Memory B cell (primary cell): ENCODE data around the gene TACSTD2.
"Not testable (repeated sequence)": the region's sequence is repeated elsewhere in the genome, so short reads cannot be mapped to it uniquely, and the experiment has no call there.

Source experiments
- ATAC-seq: fragments of 150-1000 bp; cut with Tn5 transposase; 2 replicates; pipeline ENCODE4 v1.10.0; 2021; ENCODE audit warnings: low read depth, mild to moderate bottlenecking, moderate library complexity
- DNase-seq, 2 donors: peaks; one replicate each; pipeline ENCODE4 v3.0.0; 2022; ENCODE audit warnings: low spot score in 2 of 2
- H3K27ac Mint-ChIP-seq: one replicate; pipeline ENCODE4 v1.8.0; 2022; ENCODE audit warnings: mild to moderate bottlenecking, moderate library complexity, mixed read lengths
- H3K27me3 Mint-ChIP-seq: one replicate; pipeline ENCODE4 v1.8.0; 2022; ENCODE audit warnings: mixed read lengths
- H3K36me3 Mint-ChIP-seq: one replicate; pipeline ENCODE4 v1.8.0; 2022; ENCODE audit warnings: mild to moderate bottlenecking, mixed read lengths
- H3K4me1 Mint-ChIP-seq: one replicate; pipeline ENCODE4 v1.8.0; 2022; ENCODE audit warnings: mixed read lengths
- H3K4me3 Mint-ChIP-seq: one replicate; pipeline ENCODE4 v1.8.0; 2022; ENCODE audit warnings: mild to moderate bottlenecking, moderate library complexity, mixed read lengths
- H3K9me3 Mint-ChIP-seq: one replicate; pipeline ENCODE4 v1.8.0; 2022; ENCODE audit warnings: mixed read lengths

Gene TACSTD2, protein sequence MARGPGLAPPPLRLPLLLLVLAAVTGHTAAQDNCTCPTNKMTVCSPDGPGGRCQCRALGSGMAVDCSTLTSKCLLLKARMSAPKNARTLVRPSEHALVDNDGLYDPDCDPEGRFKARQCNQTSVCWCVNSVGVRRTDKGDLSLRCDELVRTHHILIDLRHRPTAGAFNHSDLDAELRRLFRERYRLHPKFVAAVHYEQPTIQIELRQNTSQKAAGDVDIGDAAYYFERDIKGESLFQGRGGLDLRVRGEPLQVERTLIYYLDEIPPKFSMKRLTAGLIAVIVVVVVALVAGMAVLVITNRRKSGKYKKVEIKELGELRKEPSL

DNA sequence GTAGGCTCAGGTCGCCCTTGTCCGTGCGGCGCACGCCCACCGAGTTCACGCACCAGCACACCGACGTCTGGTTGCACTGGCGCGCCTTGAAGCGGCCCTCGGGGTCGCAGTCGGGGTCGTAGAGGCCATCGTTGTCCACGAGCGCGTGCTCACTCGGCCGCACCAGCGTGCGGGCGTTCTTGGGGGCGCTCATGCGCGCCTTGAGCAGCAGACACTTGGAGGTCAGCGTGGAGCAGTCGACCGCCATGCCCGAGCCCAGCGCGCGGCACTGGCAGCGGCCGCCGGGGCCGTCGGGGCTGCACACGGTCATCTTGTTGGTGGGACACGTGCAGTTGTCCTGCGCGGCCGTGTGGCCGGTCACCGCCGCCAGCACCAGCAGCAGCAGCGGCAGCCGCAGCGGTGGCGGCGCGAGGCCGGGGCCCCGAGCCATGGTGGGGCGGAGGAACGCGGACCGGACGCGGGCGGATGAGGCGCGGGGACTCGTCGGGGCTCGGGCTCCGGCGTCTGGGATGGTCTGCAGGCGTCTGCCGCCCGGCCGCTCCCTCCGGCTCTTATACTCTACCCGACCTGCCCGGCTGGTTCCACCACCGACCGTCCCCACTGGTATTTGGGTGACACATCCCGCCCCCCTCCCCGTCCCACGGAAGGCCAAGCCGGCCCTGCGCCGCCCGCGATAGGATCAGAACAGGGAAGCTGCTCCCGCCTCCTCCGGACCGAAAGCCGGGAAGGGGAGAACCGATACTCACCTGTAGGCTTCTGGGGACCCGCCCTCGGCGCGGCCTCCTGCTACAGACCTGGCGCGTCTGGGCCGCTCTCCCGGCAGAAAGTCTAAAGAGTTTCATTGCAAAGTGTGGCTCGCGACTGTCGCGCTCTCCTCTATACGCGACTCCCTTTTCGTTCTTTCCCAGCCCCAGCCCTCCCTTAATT lies at the start of gene TACSTD2:
Gene TACSTD2 (minus strand): TSS at position 526 of the 927 bp plus-strand sequence. CDS start 96 bp downstream, at position 430.
- Mint-ChIP-seq H3K27me3 (peaks cover 21% of the 10 kb centered on the region), H3K27ac (no peak within 1 kb of the TSS), H3K9me3 (peaks cover 1% of the 10 kb centered on the region), H3K4me3 (peak within 1 kb of the TSS; percentile 81), H3K4me1 (peaks cover 11% of the 10 kb centered on the region), H3K36me3 (peaks cover 3% of the 10 kb centered on the region)
- no peak for ATAC-seq
- DNase-seq = peak in 1 of 2 donors; percentile 12

DNA sequence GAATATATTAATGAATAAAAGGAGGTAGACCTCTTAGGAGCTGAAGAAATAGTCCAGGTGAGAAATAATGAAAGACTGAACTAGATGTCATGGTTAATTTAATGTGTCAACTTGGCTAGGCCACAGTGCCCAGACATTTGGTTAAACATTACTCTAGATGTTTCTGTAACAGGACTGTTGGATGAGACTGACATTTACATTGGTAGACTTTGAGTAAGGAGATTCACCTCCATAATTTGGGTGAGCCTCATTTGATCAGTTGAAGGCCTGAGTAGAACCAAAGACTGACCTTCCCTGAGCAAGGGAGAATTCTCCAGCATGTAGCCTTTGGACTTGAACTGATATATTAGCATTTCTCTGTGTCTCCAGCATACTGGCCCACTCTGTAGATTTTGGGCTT lies 49.2 kb upstream of the TACSTD2 start:
- DNase-seq (no peak), ATAC-seq (no peak)
- no peaks in the 10 kb centered on the region for H3K36me3 Mint-ChIP-seq

DNA sequence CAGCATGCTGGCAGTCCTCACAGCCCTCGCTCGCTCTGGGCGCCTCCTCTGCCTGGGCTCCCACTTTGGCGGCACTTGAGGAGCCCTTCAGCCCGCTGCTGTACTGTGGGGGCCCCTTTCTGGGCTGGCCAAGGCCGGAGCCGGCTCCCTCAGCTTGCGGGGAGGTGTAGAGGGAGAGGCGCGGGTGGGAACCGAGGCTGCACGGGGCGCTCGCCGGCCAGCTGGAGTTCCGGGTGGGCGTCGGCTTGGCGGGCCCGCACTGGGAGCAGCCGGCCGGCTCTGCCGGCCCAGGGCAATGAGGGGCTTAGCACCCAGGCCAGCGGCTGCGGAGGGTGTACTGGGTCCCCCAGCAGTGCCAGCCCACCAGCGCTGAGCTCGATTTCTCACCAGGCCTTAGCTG lies 46.2 kb upstream of the TACSTD2 start:
- not testable (repeated sequence) for DNase-seq, H3K9me3 Mint-ChIP-seq, ATAC-seq, H3K36me3 Mint-ChIP-seq, H3K27ac Mint-ChIP-seq, H3K4me1 Mint-ChIP-seq, H3K4me3 Mint-ChIP-seq
- peaks cover 12% of the 10 kb centered on the region for H3K27me3 Mint-ChIP-seq

More for the DNA sequence above, 49.2 kb upstream of the TACSTD2 start:
- H3K9me3 Mint-ChIP-seq = no peaks in the 10 kb centered on the region
- no peak overlapping the region for H3K27ac Mint-ChIP-seq
- no peaks in the 10 kb centered on the region for H3K4me1 Mint-ChIP-seq
- peaks cover 12% of the 10 kb centered on the region for H3K27me3 Mint-ChIP-seq
- no peak overlapping the region for H3K4me3 Mint-ChIP-seq

DNA sequence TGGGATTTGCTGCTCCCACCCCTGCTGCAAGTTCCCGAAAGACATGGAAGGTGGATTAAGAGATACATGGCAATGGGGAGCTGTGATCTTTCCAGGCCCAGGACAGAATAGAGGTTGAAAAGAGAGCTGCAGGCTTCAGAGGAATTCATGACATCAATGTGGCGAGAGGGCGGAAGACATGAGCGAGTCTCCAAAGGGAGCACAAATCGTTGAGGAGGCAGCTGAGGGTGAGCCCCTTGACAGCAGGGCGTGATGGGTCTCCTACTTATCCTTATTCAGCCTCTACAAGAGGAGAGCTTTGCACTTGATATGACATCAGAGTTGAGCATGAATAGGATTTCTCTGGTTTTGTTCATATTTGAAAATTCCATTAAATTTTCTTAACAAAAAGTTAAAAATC lies 45.5 kb upstream of the TACSTD2 start:
- Mint-ChIP-seq H3K27me3 (peaks cover 16% of the 10 kb centered on the region), H3K4me3 (no peak overlapping the region), H3K9me3 (no peaks in the 10 kb centered on the region), H3K27ac (no peak overlapping the region), H3K4me1 (no peaks in the 10 kb centered on the region), H3K36me3 (no peaks in the 10 kb centered on the region)
- no peak for ATAC-seq
- DNase-seq = no peak

DNA sequence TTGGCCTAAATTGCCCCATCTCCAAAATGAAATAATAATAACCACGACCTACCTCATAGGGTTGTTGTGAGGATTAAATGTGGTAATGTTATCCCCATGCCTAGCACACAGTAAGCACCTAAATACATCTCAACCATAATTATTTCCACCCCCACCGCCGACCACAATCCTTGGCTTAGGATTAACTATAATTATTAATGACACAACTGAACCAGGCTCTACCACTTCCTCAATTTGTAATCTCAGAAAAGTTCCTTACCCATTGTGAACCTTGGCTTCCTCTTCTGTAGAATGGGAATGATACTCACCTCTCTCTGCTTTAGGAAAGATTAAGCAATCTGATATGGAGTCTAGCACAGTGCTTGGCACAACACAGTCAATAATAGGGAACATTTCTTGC lies 44.3 kb upstream of the TACSTD2 start:
- no peak for ATAC-seq
- H3K27me3 Mint-ChIP-seq = peaks cover 20% of the 10 kb centered on the region
- H3K27ac Mint-ChIP-seq = no peak overlapping the region
- DNase-seq = no peak
- H3K9me3 Mint-ChIP-seq = no peaks in the 10 kb centered on the region
- H3K36me3 Mint-ChIP-seq = no peaks in the 10 kb centered on the region
- no peaks in the 10 kb centered on the region for H3K4me1 Mint-ChIP-seq
- H3K4me3 Mint-ChIP-seq = no peak overlapping the region

DNA sequence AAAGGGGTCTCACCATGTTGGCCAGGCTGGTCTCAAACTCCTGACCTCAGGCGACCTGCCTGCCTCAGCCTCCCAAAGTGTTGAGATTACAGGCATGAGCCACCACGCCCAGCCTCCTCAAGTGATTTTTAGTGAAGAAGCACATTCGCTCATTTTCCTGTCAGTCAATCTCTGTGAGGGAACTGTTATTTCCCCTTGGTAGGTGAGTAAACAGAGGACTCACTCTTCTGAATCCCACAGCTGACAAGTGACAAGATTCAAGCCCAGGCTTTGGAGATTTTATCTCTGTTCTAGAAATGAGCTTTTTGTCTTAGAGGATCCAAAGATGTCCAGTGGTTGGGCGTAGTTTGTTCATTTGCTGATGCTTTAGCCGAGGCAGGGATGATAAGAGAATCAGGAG lies 43.9 kb upstream of the TACSTD2 start:
- no peaks in the 10 kb centered on the region for H3K9me3 Mint-ChIP-seq
- peaks cover 22% of the 10 kb centered on the region for H3K27me3 Mint-ChIP-seq
- ATAC-seq (no peak), DNase-seq (no peak)
- H3K4me1 Mint-ChIP-seq = no peaks in the 10 kb centered on the region
- H3K4me3 Mint-ChIP-seq = no peak overlapping the region
- no peak overlapping the region for H3K27ac Mint-ChIP-seq
- no peaks in the 10 kb centered on the region for H3K36me3 Mint-ChIP-seq

DNA sequence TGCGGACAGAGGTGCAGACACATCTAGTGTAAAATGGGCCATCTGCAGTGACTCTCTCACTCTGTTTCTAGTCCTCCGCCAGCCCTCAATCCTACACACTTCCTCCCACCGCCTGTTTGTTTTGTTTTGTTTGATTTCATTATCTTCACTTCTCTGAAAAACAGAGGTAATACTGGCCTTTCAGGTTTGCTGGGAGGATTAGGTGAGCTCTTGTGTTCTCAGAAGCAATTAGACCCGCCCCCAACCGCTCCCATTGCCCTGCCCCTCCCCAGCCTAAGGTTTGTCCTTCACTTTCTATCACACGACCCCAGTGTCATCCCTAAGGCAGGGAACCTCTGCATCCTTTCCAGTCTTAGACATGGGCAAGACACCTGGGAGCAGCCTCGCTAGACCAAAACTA lies 43.2 kb upstream of the TACSTD2 start:
- H3K4me3 Mint-ChIP-seq = no peak overlapping the region
- no peak for DNase-seq
- peaks cover 19% of the 10 kb centered on the region for H3K27me3 Mint-ChIP-seq
- no peak for ATAC-seq
- H3K36me3 Mint-ChIP-seq = no peaks in the 10 kb centered on the region
- no peaks in the 10 kb centered on the region for H3K4me1 Mint-ChIP-seq
- no peak overlapping the region for H3K27ac Mint-ChIP-seq
- H3K9me3 Mint-ChIP-seq = no peaks in the 10 kb centered on the region

DNA sequence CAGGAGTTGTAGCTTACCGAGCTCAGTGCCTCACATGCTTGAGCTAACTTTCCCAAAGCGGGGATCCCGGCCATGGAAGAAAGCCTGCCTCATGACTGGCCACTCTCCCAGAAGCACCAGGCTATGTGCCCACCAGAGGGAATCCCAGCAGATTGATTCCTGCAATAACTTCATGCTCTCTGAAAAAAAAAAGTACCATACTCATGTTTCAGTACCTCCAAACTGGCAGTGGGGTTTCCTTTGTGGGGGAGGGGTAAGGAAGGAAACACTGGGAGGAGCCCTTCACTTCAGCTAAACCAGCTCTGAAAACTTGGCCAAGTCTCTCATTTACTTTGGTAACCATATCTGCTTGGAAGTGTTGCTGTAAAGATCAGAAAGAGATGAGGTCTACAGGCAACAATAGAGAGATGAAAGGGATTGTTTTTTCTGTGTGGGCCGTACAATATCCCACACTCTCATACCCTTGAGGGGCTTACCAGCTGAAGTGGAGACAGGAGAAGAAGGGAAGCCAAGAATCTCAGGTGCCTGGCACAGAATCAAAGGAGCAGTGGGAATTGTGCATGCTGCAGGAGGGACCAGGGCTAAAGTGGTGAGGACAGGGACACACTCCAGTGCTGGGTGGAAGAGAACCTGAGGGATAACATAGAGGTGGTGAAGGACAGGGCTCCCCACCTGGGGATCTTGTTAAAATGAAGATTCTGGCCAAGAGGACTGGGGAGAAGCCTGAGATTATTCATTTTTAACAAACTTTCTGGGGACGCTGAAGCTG lies 42.4 kb upstream of the TACSTD2 start:
- H3K4me3 Mint-ChIP-seq = no peak overlapping the region
- DNase-seq (no peak), ATAC-seq (no peak)
- H3K36me3 Mint-ChIP-seq = no peaks in the 10 kb centered on the region
- H3K4me1 Mint-ChIP-seq = no peaks in the 10 kb centered on the region
- H3K27ac Mint-ChIP-seq = no peak overlapping the region
- no peaks in the 10 kb centered on the region for H3K9me3 Mint-ChIP-seq
- peaks cover 17% of the 10 kb centered on the region for H3K27me3 Mint-ChIP-seq

DNA sequence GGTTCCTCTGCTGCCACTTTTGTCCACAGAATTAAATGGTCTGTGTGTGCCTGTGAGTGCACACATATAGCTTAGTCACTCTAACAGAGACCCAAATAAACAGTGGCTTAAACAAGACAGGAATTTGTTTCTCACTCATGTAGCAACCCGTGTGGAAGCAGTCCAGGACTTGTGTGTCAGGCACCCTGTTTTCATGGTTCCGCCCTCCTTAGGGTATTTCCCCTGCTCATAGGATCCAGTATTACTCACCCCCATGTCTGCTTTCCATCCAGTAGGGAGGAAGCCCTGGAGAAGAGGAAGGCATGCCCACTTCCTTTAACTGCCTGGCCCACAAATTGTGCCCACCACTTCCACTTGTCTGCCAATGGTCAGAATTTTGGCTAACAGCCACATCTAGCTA lies 41.3 kb upstream of the TACSTD2 start:
- H3K36me3 Mint-ChIP-seq = no peaks in the 10 kb centered on the region
- H3K27me3 Mint-ChIP-seq = peaks cover 20% of the 10 kb centered on the region
- no peak overlapping the region for H3K4me3 Mint-ChIP-seq
- H3K27ac Mint-ChIP-seq = no peak overlapping the region
- H3K4me1 Mint-ChIP-seq = no peaks in the 10 kb centered on the region
- ATAC-seq = no peak
- no peak for DNase-seq
- no peaks in the 10 kb centered on the region for H3K9me3 Mint-ChIP-seq

DNA sequence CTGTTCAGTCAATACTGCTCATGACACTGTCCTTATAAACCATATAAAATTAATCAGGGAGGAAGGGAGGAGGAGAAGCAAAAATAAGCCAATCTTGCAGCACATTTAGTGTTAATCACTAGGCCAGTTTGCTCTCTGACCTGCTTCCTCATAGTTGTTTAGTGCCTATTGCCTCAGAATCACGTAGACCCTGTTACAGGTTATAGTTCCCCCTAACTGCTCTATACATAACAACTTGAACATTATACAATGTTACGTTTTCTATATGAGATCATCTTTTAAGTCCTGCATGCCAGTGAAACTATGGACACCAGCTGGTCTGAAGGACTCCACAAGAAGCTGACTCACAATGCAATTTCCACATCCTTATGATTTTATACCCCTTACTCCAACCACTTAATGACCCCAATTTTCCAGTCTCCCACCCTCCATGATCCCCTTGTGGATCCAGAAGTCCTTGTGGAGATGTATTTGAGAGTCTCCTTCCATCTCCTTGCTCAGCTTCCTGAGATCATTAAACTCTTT lies 34.9 kb upstream of the TACSTD2 start:
- no peak overlapping the region for H3K4me3 Mint-ChIP-seq
- DNase-seq = no peak
- no peaks in the 10 kb centered on the region for H3K36me3 Mint-ChIP-seq
- peaks cover 29% of the 10 kb centered on the region for H3K27me3 Mint-ChIP-seq
- H3K4me1 Mint-ChIP-seq = no peaks in the 10 kb centered on the region
- no peak overlapping the region for H3K27ac Mint-ChIP-seq
- H3K9me3 Mint-ChIP-seq = peaks cover 2% of the 10 kb centered on the region
- no peak for ATAC-seq

DNA sequence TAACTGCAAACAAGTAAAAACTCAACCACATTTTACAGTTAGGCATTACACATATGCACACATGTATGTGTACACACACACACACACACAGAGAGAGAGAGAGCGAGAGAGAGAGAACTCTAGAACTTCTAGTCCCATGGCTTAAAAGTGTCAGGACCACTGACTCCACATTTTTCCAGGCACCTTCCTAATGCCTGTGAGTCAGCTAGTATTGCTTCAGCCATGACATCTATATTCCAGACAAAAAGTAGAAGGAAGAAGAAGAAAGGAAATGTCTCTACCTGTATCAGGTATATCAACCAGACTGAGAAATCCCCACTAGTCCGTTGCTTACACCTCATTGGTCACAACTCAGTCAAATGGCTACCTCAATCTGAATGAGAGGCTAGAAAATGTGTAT lies 31.9 kb upstream of the TACSTD2 start:
- Mint-ChIP-seq H3K9me3 (peaks cover 16% of the 10 kb centered on the region), H3K27ac (no peak overlapping the region), H3K27me3 (peaks cover 32% of the 10 kb centered on the region), H3K4me3 (no peak overlapping the region), H3K36me3 (peaks cover 4% of the 10 kb centered on the region), H3K4me1 (no peaks in the 10 kb centered on the region)
- DNase-seq = no peak
- ATAC-seq = no peak

DNA sequence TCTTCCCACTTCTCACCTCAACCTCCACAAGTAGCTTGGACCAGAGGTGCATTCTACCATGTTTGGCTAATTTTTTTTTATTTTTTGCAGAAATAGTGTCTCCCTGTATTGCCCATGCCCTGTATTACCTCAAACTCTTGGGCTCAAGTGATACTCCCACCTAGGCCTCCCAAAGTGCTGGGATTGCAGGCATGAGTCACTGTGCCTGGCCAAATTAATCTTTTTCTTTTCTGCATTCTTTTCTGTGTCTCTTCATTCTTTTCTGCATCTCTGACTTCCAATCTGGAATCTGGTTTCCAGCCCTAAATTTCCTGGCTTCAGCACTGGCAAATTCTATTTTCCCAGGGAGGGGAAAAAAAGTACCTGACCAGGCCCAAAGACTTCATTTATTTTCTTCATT lies 31.2 kb upstream of the TACSTD2 start:
- H3K27ac Mint-ChIP-seq = no peak overlapping the region
- no peak overlapping the region for H3K4me3 Mint-ChIP-seq
- H3K36me3 Mint-ChIP-seq = peaks cover 4% of the 10 kb centered on the region
- H3K9me3 Mint-ChIP-seq = peaks cover 17% of the 10 kb centered on the region
- ATAC-seq = no peak
- no peaks in the 10 kb centered on the region for H3K4me1 Mint-ChIP-seq
- DNase-seq = no peak
- peaks cover 31% of the 10 kb centered on the region for H3K27me3 Mint-ChIP-seq

DNA sequence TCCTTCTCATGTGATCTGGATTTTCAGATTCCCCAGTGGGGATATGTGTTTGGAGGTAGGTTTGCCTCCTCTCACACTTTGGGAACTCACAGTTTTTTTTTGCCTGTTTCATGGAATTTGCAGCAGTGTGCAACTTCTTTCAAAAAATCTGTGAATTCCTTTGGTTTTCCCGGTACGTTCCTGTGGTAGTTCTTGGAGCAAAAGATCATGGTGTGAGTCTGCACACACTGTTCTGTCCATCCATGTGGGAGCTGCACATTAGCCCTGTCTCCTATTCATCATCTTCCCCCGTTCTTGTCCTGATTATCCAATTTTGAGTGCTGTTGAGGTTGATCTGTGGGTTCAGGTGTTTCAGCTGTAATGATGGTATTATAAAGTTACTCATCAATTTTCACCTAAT lies 30.3 kb upstream of the TACSTD2 start:
- no peaks in the 10 kb centered on the region for H3K4me1 Mint-ChIP-seq

DNA sequence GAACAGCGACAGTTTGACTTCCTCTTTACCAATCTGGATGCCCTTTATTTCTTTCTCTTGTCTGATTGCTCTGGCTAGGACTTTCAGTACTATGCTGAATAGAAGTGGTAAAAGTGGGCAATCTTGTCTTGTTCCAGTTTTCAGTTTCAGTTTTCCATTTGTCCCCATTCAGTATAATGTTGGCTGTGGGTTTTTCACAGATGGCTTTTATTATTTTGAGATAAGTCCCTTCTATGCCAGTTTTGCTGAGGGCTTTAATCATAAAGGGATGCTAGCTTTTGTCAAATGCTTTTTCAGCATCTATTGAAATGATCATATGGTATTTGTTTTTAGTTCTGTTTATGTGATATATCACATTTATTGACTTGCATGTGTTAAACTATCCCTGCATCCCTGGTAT lies 24.9 kb upstream of the TACSTD2 start:
- H3K27ac Mint-ChIP-seq, ATAC-seq, H3K4me1 Mint-ChIP-seq, H3K36me3 Mint-ChIP-seq, H3K4me3 Mint-ChIP-seq, DNase-seq: not testable (repeated sequence)
- H3K9me3 Mint-ChIP-seq = peaks cover 22% of the 10 kb centered on the region
- peaks cover 28% of the 10 kb centered on the region for H3K27me3 Mint-ChIP-seq

More for the DNA sequence above, 30.3 kb upstream of the TACSTD2 start:
- Mint-ChIP-seq H3K9me3 (peaks cover 19% of the 10 kb centered on the region), H3K4me3 (no peak overlapping the region), H3K27me3 (peaks cover 33% of the 10 kb centered on the region), H3K36me3 (peaks cover 4% of the 10 kb centered on the region), H3K27ac (no peak overlapping the region)
- DNase-seq (no peak), ATAC-seq (no peak)
